ENCODE results near the gene OR10A2.
"Not testable (repeated sequence)": the region's sequence is repeated elsewhere in the genome, so short reads cannot be mapped to it uniquely, and the experiment has no call there.

Gene OR10A2

GRCh38 chr11:6888830-6889229 is 26.0 kb downstream of the OR10A2 start:
- no peak for DNase-seq

- no peak for DNase-seq
These were observed 27.0 kb downstream of the OR10A2 start for GRCh38 chr11:6889835-6890234.

GRCh38 chr11:6892400-6892799 is 29.5 kb downstream of the OR10A2 start, which contains the start of gene OR2D2:
Gene OR2D2, minus strand, starts transcription at chr11:6892500. Its CDS starts 0 bp downstream, at chr11:6892500.
- DNase-seq: no peak

GRCh38 chr11:6894097-6894496 is 31.2 kb downstream of the OR10A2 start:
- DNase-seq: no peak

- no peak for DNase-seq
These were observed 32.2 kb downstream of the OR10A2 start for GRCh38 chr11:6895010-6895409.

- DNase-seq: no peak
These were observed 36.1 kb downstream of the OR10A2 start for GRCh38 chr11:6898911-6899310.

- DNase-seq: no peak
These were observed 37.6 kb downstream of the OR10A2 start for GRCh38 chr11:6900327-6900999.

GRCh38 chr11:6904804-6905203 is 41.9 kb downstream of the OR10A2 start:
- DNase-seq: not testable (repeated sequence)

- DNase-seq: no peak
These were observed 48.5 kb downstream of the OR10A2 start for GRCh38 chr11:6911378-6911777.

- DNase-seq: no peak
These were observed 49.1 kb downstream of the OR10A2 start for GRCh38 chr11:6911948-6912347.

GRCh38 chr11:6919698-6920097 is 56.8 kb downstream of the OR10A2 start:
- no peak for DNase-seq

GRCh38 chr11:6920702-6921101 is 57.8 kb downstream of the OR10A2 start, which contains the start of gene OR2D3:
Gene OR2D3, plus strand, starts transcription at chr11:6921002. Its CDS starts 0 bp downstream, at chr11:6921002.
- DNase-seq: no peak
